Measurements from ENCODE around the gene ARFGEF2.
"Not testable (repeated sequence)": the region's sequence is repeated elsewhere in the genome, so short reads cannot be mapped to it uniquely, and the experiment has no call there.

ARFGEF2 gene

GRCh38 chr20:48921168-48921882 is at the start of gene ARFGEF2:
Gene ARFGEF2, plus strand, starts transcription at chr20:48921711. Its CDS starts 179 bp downstream, at chr20:48921890.
- peak; percentile 93 for DNase-seq

- DNase-seq = no peak
Measured at GRCh38 chr20:48875233-48875913, 46.1 kb upstream of the ARFGEF2 start.

- no peak for DNase-seq
Measured at GRCh38 chr20:48875914-48876240, 45.6 kb upstream of the ARFGEF2 start.

GRCh38 chr20:48877304-48877703 is 44.2 kb upstream of the ARFGEF2 start:
- no peak for DNase-seq

GRCh38 chr20:48878534-48879248 is 42.8 kb upstream of the ARFGEF2 start:
- no peak for DNase-seq

- DNase-seq = no peak
Measured at GRCh38 chr20:48879612-48880245, 41.8 kb upstream of the ARFGEF2 start.

- no peak for DNase-seq
Measured at GRCh38 chr20:48880331-48880730, 41.2 kb upstream of the ARFGEF2 start.

- no peak for DNase-seq
Measured at GRCh38 chr20:48880981-48881657, 40.4 kb upstream of the ARFGEF2 start.

- no peak for DNase-seq
Measured at GRCh38 chr20:48885237-48885636, 36.3 kb upstream of the ARFGEF2 start.

- no peak for DNase-seq
Measured at GRCh38 chr20:48886194-48886593, 35.3 kb upstream of the ARFGEF2 start.

- no peak for DNase-seq
Measured at GRCh38 chr20:48886811-48887210, 34.7 kb upstream of the ARFGEF2 start.

GRCh38 chr20:48888517-48888916 is 33.0 kb upstream of the ARFGEF2 start:
- DNase-seq = not testable (repeated sequence)

- no peak for DNase-seq
Measured at GRCh38 chr20:48889140-48889790, 32.2 kb upstream of the ARFGEF2 start.

- DNase-seq = no peak
Measured at GRCh38 chr20:48891235-48892048, 30.1 kb upstream of the ARFGEF2 start.

GRCh38 chr20:48892049-48892470 is 29.5 kb upstream of the ARFGEF2 start:
- DNase-seq = no peak

- no peak for DNase-seq
Measured at GRCh38 chr20:48892891-48893290, 28.6 kb upstream of the ARFGEF2 start.

GRCh38 chr20:48893374-48893773 is 28.1 kb upstream of the ARFGEF2 start:
- DNase-seq = no peak

GRCh38 chr20:48897305-48898010 is 24.1 kb upstream of the ARFGEF2 start:
- DNase-seq = peak; percentile 85

GRCh38 chr20:48898210-48898609 is 23.3 kb upstream of the ARFGEF2 start:
- peak; percentile 61 for DNase-seq

- DNase-seq = no peak
Measured at GRCh38 chr20:48898896-48899530, 22.5 kb upstream of the ARFGEF2 start.

Measured in NCI-H226 (cell line).